Small intestine (tissue), 7 donors: Measurements from ENCODE around the gene CTBP2. TPM values are rescaled to one million over a fixed set of nuclear protein-coding genes. Genes with fewer than 3 reads are reported as not detected.
"Not testable (repeated sequence)": the region's sequence is repeated elsewhere in the genome, so short reads cannot be mapped to it uniquely, and the experiment has no call there.

ENCODE experiments used
- DNase-seq, 2 donors: peaks; one replicate each; pipeline versions ENCODE4 v3.0.0 to v3.0.0-alpha.2; 2013
- FAIRE-seq: peaks from 2 replicates; lab custom pipeline; 2012; peaks lifted over from hg19 to GRCh38; lab: Jason Lieb, UNC
- H3K27ac ChIP-seq, 3 donors: one replicate each; pipeline ENCODE4 v1.5.1; 2013; ENCODE audit warnings: low read length in 2 of 3, mild to moderate bottlenecking in 2 of 3, control low read depth in 1 of 3, inconsistent platforms in 1 of 3, low read depth in 1 of 3, moderate library complexity in 1 of 3
- H3K27me3 ChIP-seq, 3 donors: one replicate each; pipeline ENCODE4 v1.6.1; 2013; ENCODE audit warnings: low read length in 3 of 3, inconsistent platforms in 1 of 3; ENCODE audit not compliant: control insufficient read depth in 3 of 3, insufficient read depth in 3 of 3
- H3K36me3 ChIP-seq, 3 donors: one replicate each; pipeline ENCODE4 v1.6.1; 2013; ENCODE audit warnings: low read length in 3 of 3, inconsistent platforms in 1 of 3, low read depth in 1 of 3, mild to moderate bottlenecking in 1 of 3, moderate library complexity in 1 of 3; ENCODE audit not compliant: control insufficient read depth in 3 of 3, insufficient read depth in 2 of 3
- H3K4me1 ChIP-seq, 3 donors: one replicate each; pipeline ENCODE4 v1.6.1; 2013; ENCODE audit warnings: low read length in 2 of 3, inconsistent platforms in 1 of 3, low read depth in 1 of 3, mild to moderate bottlenecking in 1 of 3, moderate library complexity in 1 of 3; ENCODE audit not compliant: control insufficient read depth in 3 of 3, insufficient read depth in 2 of 3
- H3K4me3 ChIP-seq, 3 donors: one replicate each; pipeline ENCODE4 v1.5.1; 2013; ENCODE audit warnings: low read length in 3 of 3, control low read depth in 1 of 3, inconsistent platforms in 1 of 3, low read depth in 1 of 3, mild to moderate bottlenecking in 1 of 3, moderate library complexity in 1 of 3
- H3K9me3 ChIP-seq, 2 donors: one replicate each; pipeline ENCODE4 v1.6.1; 2013; ENCODE audit warnings: low read depth in 1 of 2, low read length in 1 of 2; ENCODE audit not compliant: control insufficient read depth in 2 of 2, insufficient read depth in 1 of 2
- WGBS, 3 donors: extraction: QIAGEN DNeasy Blood & Tissue Kit; methylation state at CpG; one replicate each; pipeline ENCODE4 v1.1.7; 2013; 5-methylcytosine and 5-hydroxymethylcytosine counted together
- polyA plus RNA-seq, 4 donors: library from polyadenylated mRNA; stranded (reverse) in 3 of 4; unstranded in 1 of 4; fragments of 200-250 nt in 3 of 4; fragments of 120-200 nt in 1 of 4; gene quantifications; one replicate each; pipeline versions ENCODE4 v1.2.1 to v1.2.3, GENCODE V29; 2013
- donor health status: healthy with polysubstance abuse.
- donor health status: control.
- donor health status: control.
- donor health status: Bipolar disorder and iron deficiency.
- donor health status: healthy.

The CTBP2 gene
- polyA plus RNA-seq, 4 donors, result 38.1 to 56.8 (median 49.1) TPM

DNA sequence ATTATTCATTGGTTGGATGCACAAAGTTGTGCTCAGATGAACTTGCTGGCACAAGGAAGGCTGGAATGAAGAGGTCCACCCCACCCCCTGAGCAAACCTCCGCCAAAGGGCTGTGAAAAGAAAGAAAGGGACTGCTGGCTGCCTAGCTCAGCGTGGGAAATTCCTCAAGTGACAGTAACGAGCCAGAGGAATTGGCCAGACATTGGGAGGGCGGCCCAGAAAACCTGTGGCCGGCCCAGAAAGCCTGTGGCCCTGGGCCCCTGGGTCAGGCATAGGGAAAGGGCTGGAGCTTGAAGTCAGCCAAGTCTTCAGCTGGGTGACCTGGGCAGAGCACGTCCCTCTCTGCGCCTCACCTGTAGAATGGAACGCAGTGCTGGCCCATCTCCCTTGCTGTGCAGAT is 30.6 kb upstream of the CTBP2 start:
- Histone ChIP-seq H3K27me3 (no peaks in the 10 kb centered on the region), H3K4me3 (no peak overlapping the region), H3K36me3 (no peaks in the 10 kb centered on the region), H3K27ac (no peak overlapping the region), H3K9me3 (no peaks in the 10 kb centered on the region), H3K4me1 (no peaks in the 10 kb centered on the region)
- FAIRE-seq (no peak), DNase-seq (no peak)
- WGBS, 3 donors, result 75 to 91% (median 80%) methylated on average over 8 of the region's 8 CpGs

DNA sequence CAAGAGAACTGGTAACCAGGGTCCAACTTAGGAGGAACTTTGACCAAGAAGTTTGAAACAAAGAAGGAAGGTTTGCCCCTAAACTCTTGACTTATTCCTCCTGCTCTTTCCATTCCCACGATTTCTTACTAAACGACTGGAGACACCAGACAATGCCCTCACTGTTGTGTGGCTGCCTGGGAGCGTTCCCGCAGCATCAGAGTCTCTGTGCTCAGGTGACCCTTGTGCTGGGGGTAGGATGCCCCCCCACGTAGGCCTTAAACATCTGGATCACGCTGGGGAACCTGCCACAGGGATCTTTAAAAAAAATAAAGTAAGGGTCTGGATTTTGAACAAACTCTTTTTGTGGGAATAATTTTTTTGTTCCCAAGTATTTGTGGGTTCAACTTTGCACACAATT is 30.1 kb upstream of the CTBP2 start:
- no peak for FAIRE-seq

DNA sequence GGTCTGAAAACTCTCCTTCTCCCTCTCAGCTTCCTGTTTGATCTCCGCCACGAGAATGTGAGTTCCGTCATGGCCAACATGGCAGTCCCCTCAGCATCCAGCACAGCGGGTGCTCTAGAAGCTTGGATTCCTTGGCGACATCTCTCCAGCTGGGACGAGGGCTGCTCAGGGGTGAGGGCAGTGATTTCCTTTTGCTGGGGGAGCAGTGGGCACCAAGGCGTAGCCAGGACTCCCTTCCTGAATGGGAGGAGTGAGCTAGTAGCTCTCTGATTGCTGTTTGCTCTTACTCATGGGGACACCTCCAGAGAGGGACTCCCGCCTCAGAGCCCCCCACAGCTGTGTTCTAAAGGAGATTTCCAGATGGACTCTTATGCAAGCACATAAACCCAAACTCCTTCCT is 28.8 kb upstream of the CTBP2 start:
- H3K4me3 ChIP-seq, result no peak overlapping the region
- no peaks in the 10 kb centered on the region for H3K4me1 ChIP-seq
- 84 to 90% (median 87%) methylated on average over 8 of the region's 8 CpGs for WGBS, 3 donors
- H3K9me3 ChIP-seq, result peaks cover 0 to 3% of the 10 kb centered on the region in 2 donors
- H3K27me3 ChIP-seq, result no peaks in the 10 kb centered on the region
- no peak overlapping the region for H3K27ac ChIP-seq
- DNase-seq (no peak), FAIRE-seq (no peak)
- no peaks in the 10 kb centered on the region for H3K36me3 ChIP-seq

More for the DNA sequence above, 30.1 kb upstream of the CTBP2 start:
- H3K4me1 ChIP-seq, result no peaks in the 10 kb centered on the region
- no peak overlapping the region for H3K27ac ChIP-seq
- 20 to 58% (median 45%) methylated on average over 6 of the region's 6 CpGs for WGBS, 3 donors
- DNase-seq, result no peak
- no peaks in the 10 kb centered on the region for H3K27me3 ChIP-seq
- H3K9me3 ChIP-seq, result no peaks in the 10 kb centered on the region
- H3K4me3 ChIP-seq, result no peak overlapping the region
- no peaks in the 10 kb centered on the region for H3K36me3 ChIP-seq

DNA sequence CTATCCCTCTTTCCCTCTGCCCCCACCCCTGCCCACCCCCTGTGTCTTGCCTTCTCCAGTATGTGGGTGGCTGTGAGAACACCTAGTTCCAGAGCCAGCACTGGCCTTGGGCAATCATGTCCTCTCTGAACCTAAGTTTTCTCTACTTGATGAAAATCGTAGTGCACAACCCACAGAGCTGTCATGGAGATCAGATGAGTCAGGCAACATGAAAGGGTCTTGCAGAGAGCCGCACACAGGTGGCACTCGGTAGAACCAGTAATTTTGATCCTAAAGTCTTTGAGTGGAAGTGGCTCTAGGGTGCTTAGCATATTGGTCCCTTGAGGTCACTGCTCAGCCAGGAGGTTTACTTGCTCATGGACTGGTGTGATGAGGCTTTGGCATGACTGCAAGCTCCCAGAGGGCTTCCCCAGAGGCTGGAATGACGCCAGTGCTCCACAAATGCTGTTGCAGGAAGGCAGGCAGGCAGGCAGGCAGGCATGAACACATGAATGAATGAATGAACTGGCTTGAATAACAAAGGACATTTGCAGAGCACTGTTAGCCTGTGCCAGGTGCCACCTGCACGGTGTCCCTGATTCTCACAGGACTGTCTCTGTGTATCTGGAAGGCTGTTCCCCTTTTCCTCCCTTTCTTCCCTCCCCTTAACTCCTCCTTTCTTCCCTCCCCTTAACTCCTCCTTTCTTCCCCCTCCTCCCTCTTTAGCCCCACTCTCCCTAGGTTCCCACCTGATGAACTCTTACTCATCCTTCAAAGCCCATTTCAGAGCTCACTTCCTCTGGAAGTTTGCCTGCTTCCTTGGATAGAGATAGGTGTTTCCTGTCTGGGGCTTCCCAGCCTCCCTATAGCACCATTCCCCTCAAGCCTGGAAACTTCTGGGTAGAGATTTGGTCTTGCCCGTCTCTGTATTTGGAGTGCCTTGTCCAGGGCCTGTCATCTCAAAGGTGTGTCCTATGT is 27.2 kb upstream of the CTBP2 start:
- DNase-seq, result no peak

DNA sequence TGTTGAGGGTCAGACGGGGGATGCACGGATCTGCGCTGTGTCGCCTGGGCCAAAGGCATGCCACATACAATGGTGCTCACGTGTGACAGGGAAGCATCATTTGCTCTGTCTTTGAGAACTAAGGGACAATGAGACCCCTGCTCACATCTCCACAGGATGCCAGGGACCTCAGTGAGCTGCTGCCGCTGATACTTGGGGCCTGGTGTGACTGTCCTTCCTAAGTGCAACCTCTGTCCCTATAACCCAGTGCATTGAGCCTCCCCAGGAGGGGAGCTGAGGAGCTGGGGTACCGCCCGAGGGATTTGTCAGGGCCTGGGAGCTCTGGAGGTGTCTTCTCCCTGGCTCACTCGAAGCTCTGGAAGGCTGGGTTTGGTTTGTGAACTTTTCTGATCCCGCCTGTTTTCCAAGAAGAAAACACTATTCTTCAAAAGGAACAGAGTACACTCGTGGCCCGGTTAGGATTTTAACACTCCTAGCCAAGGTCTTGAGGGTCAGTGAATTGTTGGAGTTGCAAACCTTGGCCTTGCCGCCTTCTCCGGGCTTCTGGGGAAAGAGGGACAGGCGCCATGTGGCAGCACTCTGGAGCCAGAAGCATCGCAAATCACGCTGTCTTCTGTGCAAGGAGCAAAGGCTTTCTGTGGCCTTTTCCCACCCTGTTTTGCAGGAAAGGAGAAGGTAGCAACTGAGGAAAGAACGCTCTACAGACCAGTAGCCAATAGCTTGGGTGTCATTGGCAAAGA is 26.2 kb upstream of the CTBP2 start:
- Histone ChIP-seq H3K9me3 (peaks cover 0 to 3% of the 10 kb centered on the region in 2 donors), H3K27ac (no peak overlapping the region), H3K4me3 (no peak overlapping the region), H3K36me3 (no peaks in the 10 kb centered on the region), H3K27me3 (no peaks in the 10 kb centered on the region), H3K4me1 (no peaks in the 10 kb centered on the region)
- WGBS, 3 donors, result 85 to 86% (median 86%) methylated on average over 18 of the region's 18 CpGs
- no peak for DNase-seq
- FAIRE-seq, result no peak

More for the DNA sequence above, 27.2 kb upstream of the CTBP2 start:
- H3K9me3 ChIP-seq, result peaks cover 0 to 3% of the 10 kb centered on the region in 2 donors
- H3K27ac ChIP-seq, result no peak overlapping the region
- FAIRE-seq, result no peak
- H3K4me3 ChIP-seq, result no peak overlapping the region
- WGBS, 3 donors, result 81 to 84% (median 83%) methylated on average over 6 of the region's 6 CpGs
- no peaks in the 10 kb centered on the region for H3K27me3 ChIP-seq
- H3K4me1 ChIP-seq, result no peaks in the 10 kb centered on the region
- no peaks in the 10 kb centered on the region for H3K36me3 ChIP-seq

DNA sequence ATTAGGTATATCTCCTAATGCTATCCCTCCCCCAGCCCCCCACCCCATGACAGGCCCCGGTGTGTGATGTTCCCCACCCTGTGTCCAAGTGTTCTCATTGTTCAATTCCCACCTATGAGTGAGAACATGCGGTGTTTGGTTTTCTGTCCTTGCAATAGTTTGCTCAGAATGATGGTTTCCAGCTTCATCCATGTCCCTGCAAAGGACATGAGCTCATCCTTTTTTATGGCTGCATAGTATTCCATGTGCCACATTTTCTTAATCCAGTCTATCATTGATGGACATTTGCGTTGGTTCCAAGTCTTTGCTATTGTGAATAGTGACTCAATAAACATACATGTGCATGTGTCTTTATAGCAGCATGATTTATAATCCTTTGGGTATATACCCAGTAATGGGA is 18.7 kb upstream of the CTBP2 start:
- WGBS, 3 donors, result 94 to 100% (median 98%) methylated on average over 2 of the region's 3 CpGs
- H3K27me3 ChIP-seq, H3K4me3 ChIP-seq, H3K9me3 ChIP-seq, H3K4me1 ChIP-seq, H3K36me3 ChIP-seq, DNase-seq, H3K27ac ChIP-seq, FAIRE-seq: not testable (repeated sequence)

DNA sequence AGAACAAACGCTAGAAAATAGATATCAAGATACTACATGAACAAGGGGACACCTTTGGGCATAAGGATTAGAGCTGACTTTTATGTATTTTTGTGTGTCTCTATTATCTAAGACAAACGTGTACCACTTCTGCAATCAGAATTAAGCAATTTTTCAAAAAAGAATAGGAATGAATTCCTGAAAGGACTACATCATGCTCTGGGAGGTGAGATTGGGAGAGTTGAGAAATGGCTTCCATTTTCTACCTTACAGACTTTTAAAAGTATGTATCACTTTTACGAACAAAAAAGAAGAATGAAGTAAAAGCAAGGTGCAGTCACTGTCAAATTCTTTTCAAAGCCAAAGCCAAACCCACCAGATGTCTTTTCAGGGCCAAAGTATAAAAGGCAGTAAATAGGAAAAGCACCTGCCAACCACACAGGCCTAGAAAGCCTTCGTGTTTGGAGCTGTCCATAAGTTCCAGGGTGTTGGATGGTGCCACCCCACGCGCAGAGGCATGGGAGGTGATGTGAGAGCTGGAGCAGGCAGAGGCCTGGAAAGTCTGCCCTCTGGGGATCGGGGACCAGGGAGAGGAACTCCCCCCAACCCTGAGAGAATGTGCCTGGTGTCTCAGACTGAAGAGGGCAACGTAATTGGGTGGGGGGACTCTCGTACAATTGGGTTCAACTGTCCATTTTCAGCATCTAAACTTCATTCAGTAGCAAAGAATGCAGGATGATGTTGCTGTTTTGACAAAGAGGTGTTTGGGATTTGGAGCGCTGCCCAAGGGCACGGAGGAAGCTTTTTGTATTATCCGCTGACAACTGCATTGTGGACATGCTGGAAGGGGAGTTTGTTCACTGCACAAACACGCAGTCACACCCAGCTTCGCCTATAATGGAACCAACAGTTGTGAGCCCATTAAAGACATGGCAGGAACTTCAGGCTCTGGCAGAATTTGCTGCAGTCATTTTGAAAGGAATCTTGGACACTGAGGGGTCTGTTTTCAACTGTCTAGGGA is 17.6 kb upstream of the CTBP2 start:
- 82 to 84% (median 83%) methylated on average over 14 of the region's 14 CpGs for WGBS, 3 donors
- no peak overlapping the region for H3K4me3 ChIP-seq
- no peaks in the 10 kb centered on the region for H3K4me1 ChIP-seq
- H3K27ac ChIP-seq, result no peak overlapping the region
- FAIRE-seq (no peak), DNase-seq (no peak)
- H3K36me3 ChIP-seq, result no peaks in the 10 kb centered on the region
- H3K9me3 ChIP-seq, result no peaks in the 10 kb centered on the region
- peaks cover 0 to 7% (median 2%) of the 10 kb centered on the region in 3 donors for H3K27me3 ChIP-seq
